HUES64 (cell line): Measurements from ENCODE around the gene FOXP2.
"Not testable (repeated sequence)": the region's sequence is repeated elsewhere in the genome, so short reads cannot be mapped to it uniquely, and the experiment has no call there.

Experiments used
- H3K27ac ChIP-seq: 2 replicates; pipeline ENCODE4 v1.7.0; 2013; ENCODE audit warnings: low read depth, low read length, inconsistent platforms
- H3K27me3 ChIP-seq: 2 replicates; pipeline ENCODE4 v1.6.1; 2013; ENCODE audit warnings: mild to moderate bottlenecking, low read length; ENCODE audit not compliant: insufficient read depth
- H3K36me3 ChIP-seq: 2 replicates; pipeline ENCODE4 v1.6.1; 2013; ENCODE audit warnings: mild to moderate bottlenecking, low read length; ENCODE audit not compliant: insufficient read depth
- H3K4me1 ChIP-seq: 2 replicates; pipeline ENCODE4 v1.6.1; 2013; ENCODE audit warnings: mild to moderate bottlenecking, low read length, moderate library complexity; ENCODE audit not compliant: insufficient read depth
- H3K4me3 ChIP-seq: 2 replicates; pipeline ENCODE4 v1.5.1; 2013; ENCODE audit warnings: mild to moderate bottlenecking, low read length, moderate library complexity
- H3K9ac ChIP-seq: 2 replicates; pipeline ENCODE4 v1.6.1; 2013; ENCODE audit warnings: mild to moderate bottlenecking, low read depth, low read length
- H3K9me3 ChIP-seq: 2 replicates; pipeline ENCODE4 v1.6.1; 2013; ENCODE audit warnings: low read depth, low read length; ENCODE audit not compliant: insufficient read depth
- WGBS: fragments of 150-250, 120-280 bp; methylation state at CpG from one replicate; pipeline ENCODE4 v1.1.7; 2013; ENCODE audit warnings: missing lambda C conversion rate; 5-methylcytosine and 5-hydroxymethylcytosine counted together

The FOXP2 gene

DNA sequence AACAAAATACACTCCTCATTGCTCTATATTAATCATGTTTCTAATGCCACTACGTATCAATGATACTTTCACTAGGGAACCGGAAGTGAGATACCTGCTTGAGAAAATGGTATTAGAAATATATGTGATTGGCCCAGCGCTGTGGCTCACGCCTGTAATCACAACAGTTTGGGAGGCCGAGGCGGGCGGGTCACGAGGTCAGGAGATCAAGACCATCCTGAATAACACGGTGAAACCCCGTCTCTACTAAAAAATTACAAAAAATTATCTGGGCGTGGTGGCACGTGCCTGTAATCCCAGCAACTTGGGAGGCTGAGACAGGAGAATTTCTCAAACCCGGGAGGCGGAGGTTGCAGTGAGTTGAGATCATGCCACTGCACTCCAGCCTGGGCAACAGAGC, 132.7 kb downstream of the FOXP2 start:
- 94% methylated on average over 14 of the region's 14 CpGs for WGBS
- not testable (repeated sequence) for H3K4me3 ChIP-seq

DNA sequence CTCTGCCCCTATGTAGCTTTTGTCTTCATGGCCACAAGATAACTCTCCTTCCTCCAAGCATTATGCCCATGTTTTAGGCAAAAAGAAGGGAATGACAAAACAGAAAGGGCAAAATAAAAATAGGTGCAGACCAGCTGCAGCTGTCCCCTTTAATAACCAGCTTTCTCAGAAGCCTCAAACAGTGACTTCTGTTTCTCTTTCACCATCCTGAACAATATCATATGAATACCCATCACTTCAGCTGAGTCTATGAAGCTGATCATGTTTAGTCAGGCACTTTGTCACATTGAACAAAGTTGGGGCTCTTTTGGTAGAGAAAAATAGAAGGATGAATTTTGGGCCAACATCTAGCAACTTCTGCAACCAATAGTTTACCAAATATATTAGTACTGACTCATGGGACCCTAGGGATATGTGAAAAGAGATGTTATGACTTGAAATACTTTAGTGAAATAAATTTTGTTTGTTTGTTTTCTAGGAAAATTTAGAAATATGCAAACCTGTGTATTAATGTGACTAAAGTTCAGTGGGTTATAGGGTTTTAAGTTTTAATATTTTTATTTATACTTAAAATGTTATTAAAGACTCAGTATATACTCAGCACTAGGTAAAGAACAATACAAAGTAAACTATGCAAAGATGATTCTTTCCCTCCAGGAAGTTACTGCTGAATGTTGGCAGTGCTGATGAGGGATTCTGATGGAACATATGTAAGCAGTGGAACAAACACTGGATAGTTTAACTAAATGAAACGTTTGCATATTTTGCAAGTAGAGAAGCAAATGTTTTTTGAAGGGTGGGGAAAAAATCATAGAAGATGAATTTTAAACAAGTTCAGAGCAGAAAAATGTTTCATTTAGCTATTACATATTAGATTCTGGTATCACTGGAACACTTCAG, 133.7 kb downstream of the FOXP2 start:
- no peaks in the 10 kb centered on the region for H3K4me1 ChIP-seq
- no peaks in the 10 kb centered on the region for H3K27me3 ChIP-seq
- WGBS, result 85% methylated on average over 1 of the region's 1 CpG
- no peak overlapping the region for H3K4me3 ChIP-seq
- H3K36me3 ChIP-seq, result no peaks in the 10 kb centered on the region
- H3K27ac ChIP-seq, result no peak overlapping the region
- no peak overlapping the region for H3K9ac ChIP-seq
- no peaks in the 10 kb centered on the region for H3K9me3 ChIP-seq

More for the DNA sequence above, 132.7 kb downstream of the FOXP2 start:
- H3K9me3 ChIP-seq, H3K9ac ChIP-seq, H3K27me3 ChIP-seq, H3K27ac ChIP-seq, H3K4me1 ChIP-seq, H3K36me3 ChIP-seq: not testable (repeated sequence)

DNA sequence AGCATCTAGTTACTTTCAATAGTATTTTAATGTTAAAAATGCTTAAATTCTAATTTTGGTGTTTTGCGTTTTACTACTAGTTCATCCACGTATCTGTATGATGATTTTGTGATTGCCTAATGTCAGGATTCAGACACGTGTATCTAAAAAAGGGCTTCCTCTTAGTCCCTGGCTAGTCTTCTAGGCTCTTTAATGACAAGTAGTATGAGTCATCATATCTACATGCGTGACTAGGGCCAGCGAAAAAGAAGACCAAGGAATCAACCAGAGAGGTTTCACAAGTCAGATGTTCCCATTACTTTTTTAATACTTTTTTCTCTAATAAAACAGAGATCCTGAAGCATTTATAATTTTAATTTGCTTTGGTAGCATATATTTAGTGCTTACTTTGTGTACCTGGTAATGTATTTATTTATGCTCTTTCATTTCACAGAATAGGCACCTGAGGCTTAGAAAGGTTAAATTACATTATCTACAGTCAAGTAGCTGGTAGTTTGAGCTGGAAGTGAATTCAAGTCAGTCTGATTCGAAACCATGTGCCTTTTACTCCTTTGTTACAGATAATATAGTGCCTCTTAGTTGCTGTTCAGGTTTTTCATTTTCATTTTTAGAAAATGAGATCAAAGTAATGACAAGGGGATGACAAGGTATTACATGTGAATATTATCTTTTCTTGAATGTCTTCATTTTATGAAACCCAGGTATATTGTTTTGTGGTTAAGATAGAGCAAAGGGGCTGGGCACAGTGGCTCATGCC, 140.3 kb downstream of the FOXP2 start:
- 83% methylated on average over 6 of the region's 6 CpGs for WGBS
- no peak overlapping the region for H3K4me3 ChIP-seq
- no peak overlapping the region for H3K27ac ChIP-seq
- H3K9ac ChIP-seq, result no peak overlapping the region
- H3K9me3 ChIP-seq, result no peaks in the 10 kb centered on the region
- no peaks in the 10 kb centered on the region for H3K4me1 ChIP-seq
- no peaks in the 10 kb centered on the region for H3K27me3 ChIP-seq
- no peaks in the 10 kb centered on the region for H3K36me3 ChIP-seq

DNA sequence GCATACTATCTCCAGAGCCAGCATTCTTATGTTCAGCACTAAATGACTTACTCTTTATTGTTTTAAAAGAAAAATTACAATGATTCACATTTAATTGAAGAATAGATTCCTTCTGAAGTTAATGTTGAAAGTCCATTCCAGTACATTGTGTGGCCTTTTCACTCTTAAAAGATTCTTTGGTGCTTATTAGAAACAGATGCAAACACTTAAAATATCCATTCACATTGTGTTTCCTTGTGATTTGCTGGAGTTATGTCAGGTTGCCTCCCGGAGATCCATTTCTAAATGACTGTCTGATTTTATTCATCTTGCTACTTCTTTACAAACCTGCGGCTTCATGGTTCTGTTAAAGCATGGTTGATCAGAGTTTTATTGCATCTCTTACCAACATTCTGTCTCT, 152.8 kb downstream of the FOXP2 start:
- Histone ChIP-seq H3K9me3 (no peaks in the 10 kb centered on the region), H3K27ac (no peak overlapping the region), H3K9ac (no peak overlapping the region), H3K4me1 (no peaks in the 10 kb centered on the region), H3K36me3 (no peaks in the 10 kb centered on the region), H3K4me3 (no peak overlapping the region), H3K27me3 (no peaks in the 10 kb centered on the region)
- 95% methylated on average over 2 of the region's 2 CpGs for WGBS

DNA sequence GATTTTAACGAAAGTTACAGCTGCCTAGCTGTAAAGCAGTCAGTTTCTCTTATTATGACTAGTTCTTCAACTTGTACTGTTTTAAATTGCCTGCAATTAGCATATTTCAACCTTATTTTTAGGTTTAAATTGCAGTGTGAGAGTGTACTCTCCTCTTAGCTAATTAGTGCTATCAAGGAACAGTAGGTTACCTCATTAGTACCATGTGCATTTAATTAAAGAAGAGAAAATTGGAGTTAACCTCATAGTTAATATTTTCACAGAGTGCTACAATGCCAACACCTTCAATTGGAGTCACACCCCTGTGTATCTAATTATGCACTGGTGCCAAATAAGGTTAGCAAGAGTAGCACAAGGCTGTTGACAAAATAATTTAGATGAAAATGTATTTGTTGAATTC, 154.6 kb downstream of the FOXP2 start:
- 92% methylated on average over 1 of the region's 1 CpG for WGBS
- Histone ChIP-seq H3K4me3 (no peak overlapping the region), H3K27ac (no peak overlapping the region), H3K9me3 (no peaks in the 10 kb centered on the region), H3K36me3 (no peaks in the 10 kb centered on the region), H3K9ac (no peak overlapping the region), H3K27me3 (no peaks in the 10 kb centered on the region), H3K4me1 (no peaks in the 10 kb centered on the region)

DNA sequence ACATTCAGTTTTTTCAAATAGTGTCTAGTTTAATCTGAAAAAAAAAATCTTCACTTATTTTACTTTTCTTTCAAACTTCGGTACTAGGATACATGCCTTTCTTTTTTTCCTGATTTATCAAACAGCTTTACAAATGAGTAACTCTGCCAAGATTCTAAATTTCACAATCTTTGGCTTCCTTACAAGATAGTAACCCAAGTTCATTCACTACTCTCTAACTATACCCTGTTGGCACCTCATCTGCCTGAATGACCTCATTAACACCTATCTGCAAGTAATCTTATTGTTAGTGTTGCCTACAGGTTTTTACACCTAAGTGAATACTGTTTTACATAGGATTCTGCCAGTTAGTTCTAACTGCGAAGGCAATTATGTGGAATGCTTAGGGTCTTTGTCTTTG, 159.8 kb downstream of the FOXP2 start:
- H3K9ac ChIP-seq, result no peak overlapping the region
- no peaks in the 10 kb centered on the region for H3K9me3 ChIP-seq
- H3K27me3 ChIP-seq, result no peaks in the 10 kb centered on the region
- WGBS, result 61% methylated on average over 2 of the region's 2 CpGs
- no peak overlapping the region for H3K4me3 ChIP-seq
- H3K4me1 ChIP-seq, result no peaks in the 10 kb centered on the region
- H3K36me3 ChIP-seq, result no peaks in the 10 kb centered on the region
- H3K27ac ChIP-seq, result no peak overlapping the region

DNA sequence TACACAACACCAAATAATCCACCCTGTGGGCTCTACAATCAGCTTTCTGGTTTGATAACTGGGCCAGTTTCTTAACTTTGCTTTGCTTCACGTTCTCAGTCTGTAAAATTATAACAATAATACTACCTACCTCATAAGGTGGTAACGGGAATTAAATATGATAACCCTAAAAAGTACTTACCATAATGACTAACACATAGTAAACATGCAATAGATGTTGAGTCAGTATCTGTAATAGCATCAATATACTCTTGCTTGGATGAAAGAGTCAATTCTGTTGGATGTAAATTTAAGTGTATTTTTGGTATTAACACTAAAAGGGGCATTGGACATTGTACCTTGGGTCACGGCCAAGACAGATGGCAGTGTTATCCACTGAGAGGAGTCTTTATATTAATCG, 160.5 kb downstream of the FOXP2 start:
- Histone ChIP-seq H3K4me3 (no peak overlapping the region), H3K36me3 (no peaks in the 10 kb centered on the region), H3K27ac (no peak overlapping the region), H3K4me1 (no peaks in the 10 kb centered on the region), H3K9me3 (no peaks in the 10 kb centered on the region), H3K9ac (no peak overlapping the region), H3K27me3 (no peaks in the 10 kb centered on the region)
- 88% methylated on average over 3 of the region's 4 CpGs for WGBS

DNA sequence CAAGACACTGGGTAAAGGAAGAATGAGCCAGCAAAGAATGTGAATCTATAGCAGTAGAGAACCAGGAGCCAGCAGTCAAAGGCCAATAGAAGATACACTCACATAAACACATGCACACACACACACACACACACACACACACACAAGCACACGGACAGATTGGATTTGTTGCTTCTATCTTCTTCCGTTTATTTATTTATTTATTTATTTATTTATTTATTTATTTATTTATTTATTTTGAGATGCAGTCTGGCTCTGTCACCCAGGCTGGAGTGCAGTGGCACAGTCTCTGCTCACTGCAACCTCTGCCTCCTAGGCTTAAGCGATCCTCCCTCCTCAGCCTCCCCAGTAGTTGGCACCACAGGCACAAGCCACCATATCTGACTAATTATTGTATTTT, 166.3 kb downstream of the FOXP2 start:
- H3K36me3 ChIP-seq, H3K9me3 ChIP-seq, H3K4me3 ChIP-seq, H3K9ac ChIP-seq, H3K27me3 ChIP-seq, H3K27ac ChIP-seq, H3K4me1 ChIP-seq: not testable (repeated sequence)
- 94% methylated on average over 1 of the region's 3 CpGs for WGBS

DNA sequence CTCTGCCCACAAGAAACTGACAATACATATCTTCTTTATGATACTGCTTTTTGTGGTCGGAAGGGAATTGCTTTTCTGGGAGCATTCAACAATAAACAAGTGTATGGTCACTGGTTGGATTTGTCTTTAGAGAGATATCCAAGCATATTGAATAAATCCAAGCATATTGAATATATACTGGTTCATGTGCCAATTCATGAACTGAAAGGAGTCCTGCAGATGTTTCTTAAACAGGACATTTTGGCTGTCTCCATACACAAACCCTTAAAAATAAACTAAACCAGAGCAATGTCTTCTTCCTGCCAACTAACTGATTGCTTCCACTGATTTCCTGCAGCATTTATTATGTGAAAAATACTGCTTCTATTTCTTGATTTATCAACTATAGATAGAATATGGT, 173.9 kb downstream of the FOXP2 start:
- H3K36me3 ChIP-seq, result no peaks in the 10 kb centered on the region
- no peak overlapping the region for H3K4me3 ChIP-seq
- WGBS, result no CpG with 5 or more reads among the region's 1 CpG
- H3K27ac ChIP-seq, result no peak overlapping the region
- H3K4me1 ChIP-seq, result peaks cover 5% of the 10 kb centered on the region; the same call in 1 of the 2 replicates
- no peak overlapping the region for H3K9ac ChIP-seq
- H3K9me3 ChIP-seq, result no peaks in the 10 kb centered on the region
- H3K27me3 ChIP-seq, result no peaks in the 10 kb centered on the region

DNA sequence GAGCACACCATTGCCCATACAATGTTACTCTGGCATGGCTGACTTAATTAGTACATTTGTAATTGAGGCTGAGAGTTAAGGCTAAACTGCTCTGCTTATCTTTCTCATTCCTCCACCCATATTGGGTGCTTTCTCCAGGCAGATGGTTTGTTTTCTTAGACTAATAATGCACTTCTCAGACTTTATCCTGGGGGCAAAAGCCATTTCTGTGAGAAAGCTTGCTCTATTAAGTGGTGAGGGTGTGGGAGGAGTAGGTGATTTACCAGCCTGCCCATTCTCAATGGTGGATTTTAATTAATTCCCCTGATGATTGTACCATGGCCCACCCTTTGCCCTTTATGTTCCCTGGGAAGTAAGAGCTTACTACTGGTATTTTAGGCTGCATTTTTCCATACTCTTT, 174.8 kb downstream of the FOXP2 start:
- Histone ChIP-seq H3K9me3 (no peaks in the 10 kb centered on the region), H3K4me1 (peaks cover 5% of the 10 kb centered on the region; the same call in 1 of the 2 replicates), H3K4me3 (no peak overlapping the region), H3K27me3 (no peaks in the 10 kb centered on the region), H3K27ac (no peak overlapping the region), H3K36me3 (no peaks in the 10 kb centered on the region), H3K9ac (no peak overlapping the region)

DNA sequence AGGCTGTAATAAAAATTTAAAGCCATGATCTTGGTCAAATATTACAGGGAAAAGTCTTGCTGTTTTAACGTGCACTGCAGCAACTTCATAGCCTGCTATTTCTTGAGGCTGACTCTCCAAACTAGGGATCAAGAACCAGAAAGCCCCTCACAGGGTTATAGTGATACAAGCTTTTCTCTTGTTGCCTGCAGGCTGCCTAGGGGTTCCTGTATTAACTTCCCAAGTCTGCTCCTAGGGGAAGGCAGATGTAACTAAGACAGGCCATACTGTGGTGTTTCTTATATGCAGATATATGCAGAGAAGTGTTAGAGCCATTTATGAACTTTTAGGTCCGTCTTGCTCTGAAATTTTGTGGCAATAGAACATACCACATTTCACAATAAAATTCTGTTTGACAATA, 175.7 kb downstream of the FOXP2 start:
- Histone ChIP-seq H3K4me1 (peaks cover 5% of the 10 kb centered on the region; the same call in 1 of the 2 replicates), H3K27ac (no peak overlapping the region), H3K27me3 (no peaks in the 10 kb centered on the region), H3K9ac (no peak overlapping the region), H3K9me3 (no peaks in the 10 kb centered on the region), H3K4me3 (no peak overlapping the region), H3K36me3 (no peaks in the 10 kb centered on the region)
- whole genome bisulfite sequencing, result 69% methylated on average over 1 of the region's 2 CpGs
